Measurements from ENCODE around the gene ADARB2.

ADARB2 gene

GRCh38 chr10:1150638-1150955 is 586.7 kb downstream of the ADARB2 start:
- intact Hi-C loops (cut with DNase I), result no loop called here
- peak in 4 of 42 donors; percentile 2 to 6 (median 4) for DNase-seq

- peak in 8 of 42 donors; percentile 2 to 28 (median 8) for DNase-seq
- intact Hi-C loops (cut with DNase I), result no loop called here
These were observed 587.3 kb downstream of the ADARB2 start for GRCh38 chr10:1149793-1150637.

- DNase-seq, result peak in 7 of 42 donors; percentile 1 to 27 (median 6)
- intact Hi-C loops (cut with DNase I), result no loop called here
These were observed 588.3 kb downstream of the ADARB2 start for GRCh38 chr10:1148855-1149605.

GRCh38 chr10:1147810-1148209 is 589.5 kb downstream of the ADARB2 start:
- DNase-seq, result no peak
- intact Hi-C loops (cut with DNase I), result no loop called here

GRCh38 chr10:1142596-1142995 is 594.7 kb downstream of the ADARB2 start:
- DNase-seq, result peak in 37 of 42 donors; percentile 21 to 83 (median 55)
- intact Hi-C loops (cut with DNase I), result no loop called here

- intact Hi-C loops (cut with DNase I), result no loop called here
- DNase-seq, result peak in 1 of 42 donors; percentile 41
These were observed 595.6 kb downstream of the ADARB2 start for GRCh38 chr10:1141701-1142100.

- peak in 1 of 42 donors; percentile 30 for DNase-seq
- intact Hi-C loops (cut with DNase I), result no loop called here
These were observed 596.1 kb downstream of the ADARB2 start for GRCh38 chr10:1141261-1141660.

- intact Hi-C loops (cut with DNase I), result no loop called here
- DNase-seq, result no peak
These were observed 598.8 kb downstream of the ADARB2 start for GRCh38 chr10:1138529-1138928.

- intact Hi-C loops (cut with DNase I), result no loop called here
- peak in 1 of 42 donors; percentile 33 for DNase-seq
These were observed 599.7 kb downstream of the ADARB2 start for GRCh38 chr10:1137499-1138163.

- no peak for DNase-seq
- intact Hi-C loops (cut with DNase I), result no loop called here
These were observed 601.1 kb downstream of the ADARB2 start for GRCh38 chr10:1136268-1136667.

- intact Hi-C loops (cut with DNase I), result no loop called here
- no peak for DNase-seq
These were observed 603.2 kb downstream of the ADARB2 start for GRCh38 chr10:1134156-1134555.

- intact Hi-C loops (cut with DNase I), result no loop called here
- DNase-seq, result no peak
These were observed 603.8 kb downstream of the ADARB2 start for GRCh38 chr10:1133495-1134045.

- intact Hi-C loops (cut with DNase I), result no loop called here
- DNase-seq, result peak in 2 of 42 donors; percentile 11 to 32
These were observed 604.7 kb downstream of the ADARB2 start for GRCh38 chr10:1132584-1132983.

- DNase-seq, result peak in 1 of 42 donors; percentile 5
- intact Hi-C loops (cut with DNase I), result no loop called here
These were observed 606.1 kb downstream of the ADARB2 start for GRCh38 chr10:1130995-1131790.

GRCh38 chr10:1130226-1130625 is 607.1 kb downstream of the ADARB2 start:
- no peak for DNase-seq
- intact Hi-C loops (cut with DNase I), result no loop called here

GRCh38 chr10:1128649-1129048 is 608.7 kb downstream of the ADARB2 start:
- intact Hi-C loops (cut with DNase I), result no loop called here

GRCh38 chr10:1128115-1128514 is 609.2 kb downstream of the ADARB2 start:
- intact Hi-C loops (cut with DNase I), result no loop called here
- no peak for DNase-seq

More at GRCh38 chr10:1128649-1129048, 608.7 kb downstream of the ADARB2 start:
- peak in 1 of 42 donors; percentile 37 for DNase-seq

- intact Hi-C loops (cut with DNase I), result no loop called here
- DNase-seq, result peak in 1 of 42 donors; percentile 35
These were observed 609.7 kb downstream of the ADARB2 start for GRCh38 chr10:1127629-1128028.
